Smooth muscle cell (in vitro differentiated cells): ENCODE results near the gene PTPRE. TPM values are rescaled to one million over a fixed set of nuclear protein-coding genes. Genes with fewer than 3 reads are reported as not detected.
A peak's percentile ranks its signal among the peaks of the same experiment; 100 is the strongest.

Experiments
- DNase-seq: peaks from one replicate; lab custom pipeline; 2025; ENCODE audit not compliant: unreplicated experiment; lab: John Stamatoyannopoulos, UW
- H2AFZ ChIP-seq: fragments of 200-600 bp; sonication (generic); 2 replicates; pipeline ENCODE4 v1.6.0; 2016; ENCODE audit warnings: antibody characterized with exemption, low read depth, mild to moderate bottlenecking
- H3F3A ChIP-seq: fragments of 200-600 bp; sonication (generic); 2 replicates; pipeline ENCODE4 v1.6.0; 2017; ENCODE audit warnings: antibody characterized with exemption, low read depth
- H3K27ac ChIP-seq: fragments of 200-600 bp; sonication (generic); 2 replicates; pipeline ENCODE4 v1.5.1; 2016; ENCODE audit warnings: low read depth, mild to moderate bottlenecking
- H3K27me3 ChIP-seq: fragments of 200-600 bp; sonication (generic); 2 replicates; pipeline ENCODE4 v1.6.1; 2016; ENCODE audit warnings: low read depth, mild to moderate bottlenecking
- H3K36me3 ChIP-seq: fragments of 200-600 bp; sonication (generic); 2 replicates; pipeline ENCODE4 v1.5.1; 2016; ENCODE audit warnings: low read depth
- H3K4me1 ChIP-seq: fragments of 200-600 bp; sonication (generic); 2 replicates; pipeline ENCODE4 v1.5.1; 2016; ENCODE audit warnings: low read depth
- H3K4me2 ChIP-seq: fragments of 200-600 bp; sonication (generic); 2 replicates; pipeline ENCODE4 v1.6.0; 2016; ENCODE audit warnings: mild to moderate bottlenecking
- H3K4me3 ChIP-seq: fragments of 200-600 bp; sonication (generic); 2 replicates; pipeline ENCODE4 v1.5.1; 2016; ENCODE audit warnings: mild to moderate bottlenecking
- H3K79me2 ChIP-seq: fragments of 200-600 bp; sonication (generic); 2 replicates; pipeline ENCODE4 v1.6.0; 2016; ENCODE audit warnings: low read depth, mild to moderate bottlenecking
- H3K9ac ChIP-seq: fragments of 200-600 bp; sonication (generic); 2 replicates; pipeline ENCODE4 v1.6.0; 2016; ENCODE audit warnings: low read depth
- H3K9me3 ChIP-seq: fragments of 200-600 bp; sonication (generic); replicated peaks from 2 replicates; pipeline ENCODE4 v1.5.1; 2016; ENCODE audit warnings: low read depth
- H4K20me1 ChIP-seq: fragments of 200-600 bp; sonication (generic); 2 replicates; pipeline ENCODE4 v1.6.0; 2016; ENCODE audit warnings: low read depth
- WGBS: methylation state at CpG from one replicate; pipeline ENCODE4 v1.1.7; 2016; ENCODE audit warnings: low lambda C conversion rate; 5-methylcytosine and 5-hydroxymethylcytosine counted together
- polyA plus RNA-seq: library from polyadenylated mRNA; unstranded; fragments of >200 nt; fragmentation: Nextera tagmentation; extraction: Ambion mirVana; gene quantifications from 2 replicates; pipeline ENCODE4 v1.2.1, GENCODE V29; 2016
- total RNA-seq: library from RNA; depleted of rRNA; stranded (reverse); fragments of >200 nt; gene quantifications from 2 replicates; pipeline ENCODE4 v1.2.3, GENCODE V29; 2014
- TF ChIP-seq, protein P1 (sequence below): fragments of 200-600 bp; sonication (generic); IDR thresholded peaks from 2 replicates; pipeline ENCODE4 v1.5.1; 2017; ENCODE audit warnings: borderline replicate concordance, mild to moderate bottlenecking, antibody characterized with exemption; ENCODE audit not compliant: insufficient read depth, poor library complexity, severe bottlenecking

The PTPRE gene
- total and polyA plus RNA-seq, 2 experiments from 2014 or later: 17.1 to 22.7 TPM

DNA sequence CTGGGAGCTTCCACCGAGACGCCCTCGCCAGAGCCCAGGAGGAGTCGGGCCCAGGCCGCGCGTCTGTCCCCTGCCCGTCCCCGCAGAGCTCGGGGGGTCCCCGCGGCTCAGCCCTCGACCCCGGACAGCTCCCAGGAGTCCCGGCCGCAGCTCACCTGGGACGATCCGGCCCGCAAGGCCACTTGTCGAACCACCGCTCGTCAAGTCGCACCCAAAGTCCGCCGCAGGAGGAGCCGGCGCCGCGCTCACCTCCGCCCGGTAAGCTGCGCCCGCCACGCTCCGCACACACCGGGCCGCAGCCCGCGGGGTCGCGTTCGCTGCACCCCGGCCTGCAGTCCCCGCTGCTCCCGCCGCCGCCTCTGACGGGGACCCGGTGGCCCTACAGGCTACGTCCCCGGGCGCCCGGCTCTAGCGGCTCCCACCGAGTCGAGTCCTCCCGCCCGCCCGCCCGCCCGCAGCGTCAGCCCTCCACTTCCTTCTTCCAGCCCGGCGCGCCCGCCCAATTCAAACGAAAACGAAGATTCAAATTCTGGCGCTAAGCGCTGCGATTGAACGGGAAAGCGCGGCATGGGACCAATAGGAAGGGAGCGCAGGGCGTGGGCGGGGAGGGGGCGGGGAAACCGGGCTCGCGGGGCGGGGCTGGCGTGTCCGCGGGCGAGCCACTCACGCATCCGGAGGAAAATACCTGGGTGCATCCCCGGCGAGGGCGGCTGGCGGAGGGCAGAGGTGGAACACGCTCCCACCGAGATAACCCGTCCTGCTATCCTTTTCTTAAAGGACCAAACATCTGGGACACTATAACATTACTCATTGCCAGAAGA, 219.3 kb downstream of the PTPRE start, which contains the start of gene MKI67:
MKI67 (minus strand) TSS at position 480 of the 821 bp plus-strand sequence. CDS start 756 bp downstream, outside the sequence.
- Histone ChIP-seq H3K36me3 (no peaks in the 10 kb centered on the region), H4K20me1 (no peaks in the 10 kb centered on the region), H3K79me2 (peaks cover 47% of the 10 kb centered on the region), H3K4me1 (peaks cover 12% of the 10 kb centered on the region), H2AFZ (peak within 1 kb of the TSS; percentile 70), H3K9ac (peak within 1 kb of the TSS; percentile 26), H3K9me3 (no peaks in the 10 kb centered on the region), H3F3A (no peaks in the 10 kb centered on the region), H3K27me3 (no peaks in the 10 kb centered on the region), H3K27ac (no peak within 1 kb of the TSS), H3K4me2 (peak within 1 kb of the TSS; percentile 86), H3K4me3 (peak within 1 kb of the TSS; percentile 59)
- TF ChIP-seq, protein P1, sequence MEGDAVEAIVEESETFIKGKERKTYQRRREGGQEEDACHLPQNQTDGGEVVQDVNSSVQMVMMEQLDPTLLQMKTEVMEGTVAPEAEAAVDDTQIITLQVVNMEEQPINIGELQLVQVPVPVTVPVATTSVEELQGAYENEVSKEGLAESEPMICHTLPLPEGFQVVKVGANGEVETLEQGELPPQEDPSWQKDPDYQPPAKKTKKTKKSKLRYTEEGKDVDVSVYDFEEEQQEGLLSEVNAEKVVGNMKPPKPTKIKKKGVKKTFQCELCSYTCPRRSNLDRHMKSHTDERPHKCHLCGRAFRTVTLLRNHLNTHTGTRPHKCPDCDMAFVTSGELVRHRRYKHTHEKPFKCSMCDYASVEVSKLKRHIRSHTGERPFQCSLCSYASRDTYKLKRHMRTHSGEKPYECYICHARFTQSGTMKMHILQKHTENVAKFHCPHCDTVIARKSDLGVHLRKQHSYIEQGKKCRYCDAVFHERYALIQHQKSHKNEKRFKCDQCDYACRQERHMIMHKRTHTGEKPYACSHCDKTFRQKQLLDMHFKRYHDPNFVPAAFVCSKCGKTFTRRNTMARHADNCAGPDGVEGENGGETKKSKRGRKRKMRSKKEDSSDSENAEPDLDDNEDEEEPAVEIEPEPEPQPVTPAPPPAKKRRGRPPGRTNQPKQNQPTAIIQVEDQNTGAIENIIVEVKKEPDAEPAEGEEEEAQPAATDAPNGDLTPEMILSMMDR: no peak
- peak; percentile 58 for DNase-seq
- WGBS: under 1% methylated on average over 39 of the region's 95 CpGs

DNA sequence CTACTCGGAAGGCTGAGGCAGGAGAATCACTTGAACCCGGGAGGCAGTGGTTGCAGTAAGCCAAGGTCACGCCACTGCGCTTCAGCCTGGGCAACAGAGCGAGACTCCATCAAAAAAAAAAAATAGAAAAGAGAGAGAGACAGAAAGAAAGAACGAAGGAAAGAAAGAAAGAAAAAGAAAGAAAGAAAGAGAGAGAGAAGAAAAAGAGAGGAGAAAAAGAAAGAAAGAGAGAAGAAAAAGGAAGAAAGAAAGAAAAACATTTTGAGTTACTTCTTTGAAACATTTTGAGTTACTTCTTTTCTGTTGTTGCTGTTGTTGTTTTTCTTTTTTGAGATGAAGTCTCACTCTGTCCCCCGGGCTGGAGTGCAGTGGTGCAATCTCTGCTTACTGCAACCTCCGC, 221.7 kb downstream of the PTPRE start:
- H3K79me2 ChIP-seq: peaks cover 25% of the 10 kb centered on the region
- no peak overlapping the region for H2AFZ ChIP-seq
- H3K27ac ChIP-seq: no peak overlapping the region
- H3K4me2 ChIP-seq: no peak overlapping the region
- H3K9ac ChIP-seq: no peak overlapping the region
- peaks cover 12% of the 10 kb centered on the region for H3K4me1 ChIP-seq
- H3K36me3 ChIP-seq: no peaks in the 10 kb centered on the region
- H3K4me3 ChIP-seq: no peak overlapping the region
- no peaks in the 10 kb centered on the region for H3K27me3 ChIP-seq
- H3F3A ChIP-seq: no peaks in the 10 kb centered on the region
- no peak for DNase-seq
- H3K9me3 ChIP-seq: no peaks in the 10 kb centered on the region
- TF ChIP-seq, protein P1: no peak
- 81% methylated on average over 8 of the region's 8 CpGs for WGBS
- no peaks in the 10 kb centered on the region for H4K20me1 ChIP-seq

DNA sequence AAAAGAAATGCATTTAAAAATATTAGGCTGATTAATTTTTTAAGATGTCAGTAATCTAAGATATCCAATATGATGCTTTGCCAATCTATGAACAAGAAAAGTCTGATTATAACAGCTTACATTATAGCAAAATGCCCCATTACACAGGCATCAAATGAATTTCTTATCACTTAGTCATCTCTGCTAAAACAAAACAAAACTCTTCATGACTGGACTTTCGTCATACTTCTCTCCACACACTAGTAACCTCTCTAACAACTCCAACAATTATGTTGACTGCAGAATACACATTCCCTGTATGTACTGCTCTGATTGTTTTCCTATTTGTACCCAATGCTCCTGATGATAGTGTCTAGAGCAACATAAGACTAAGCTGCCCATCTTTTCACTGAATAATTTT, 223.1 kb downstream of the PTPRE start:
- Histone ChIP-seq H3K27me3 (no peaks in the 10 kb centered on the region), H3K79me2 (peaks cover 11% of the 10 kb centered on the region), H3F3A (no peaks in the 10 kb centered on the region), H3K9me3 (no peaks in the 10 kb centered on the region), H3K4me3 (no peak overlapping the region), H4K20me1 (no peaks in the 10 kb centered on the region), H3K27ac (no peak overlapping the region), H3K36me3 (no peaks in the 10 kb centered on the region), H3K4me1 (peaks cover 1% of the 10 kb centered on the region), H3K4me2 (no peak overlapping the region), H2AFZ (no peak overlapping the region), H3K9ac (no peak overlapping the region)
- no peak for DNase-seq
- TF ChIP-seq, protein P1: no peak
- 59% methylated on average over 1 of the region's 1 CpG for WGBS

Other genes with a start within 250 kb of the PTPRE start
- not detected in 2 replicates for gene FOXI2, start 169.9 kb upstream of the PTPRE start, total RNA-seq
- not detected in 2 replicates for gene FOXI2, start 169.9 kb upstream of the PTPRE start, polyA plus RNA-seq
- gene CLRN3, start 14.2 kb upstream of the PTPRE start, total RNA-seq: not detected in 2 replicates
- not detected in 2 replicates for gene CLRN3, start 14.2 kb upstream of the PTPRE start, polyA plus RNA-seq
- 10.8 and 13.0 TPM in 2 replicates for gene MKI67, start 219.3 kb downstream of the PTPRE start, total RNA-seq
- gene MKI67, start 219.3 kb downstream of the PTPRE start, polyA plus RNA-seq: 7.9 and 10.3 TPM in 2 replicates